Mesothelial cell of epicardium (in vitro differentiated cells): ENCODE data around the gene DENND6B. TPM values are rescaled to one million over a fixed set of nuclear protein-coding genes. Genes with fewer than 3 reads are reported as not detected.

ENCODE experiments used
- DNase-seq, 2 experiments: peaks; one replicate each; pipeline ENCODE4 v3.0.0; 2021; ENCODE audit warnings: low spot score in 2 of 2; ENCODE audit not compliant: unreplicated experiment in 2 of 2
- H3K27ac Mint-ChIP-seq: 2 replicates; pipeline ENCODE4 v1.8.0; 2021; ENCODE audit warnings: mixed read lengths
- H3K27me3 Mint-ChIP-seq: 2 replicates; pipeline ENCODE4 v1.8.0; 2021; ENCODE audit warnings: low read depth, mixed read lengths
- H3K36me3 Mint-ChIP-seq: 2 replicates; pipeline ENCODE4 v1.8.0; 2021; ENCODE audit warnings: mixed read lengths
- H3K4me1 Mint-ChIP-seq: 2 replicates; pipeline ENCODE4 v1.8.0; 2021; ENCODE audit warnings: mixed read lengths
- H3K4me3 Mint-ChIP-seq: 2 replicates; pipeline ENCODE4 v1.8.0; 2021; ENCODE audit warnings: mild to moderate bottlenecking, moderate library complexity, mixed read lengths
- H3K9me3 Mint-ChIP-seq: 2 replicates; pipeline ENCODE4 v1.8.0; 2021; ENCODE audit warnings: mixed read lengths
- CTCF ChIP-seq: fragments of 200-600 bp; sonication (generic); IDR thresholded peaks from one replicate; pipeline ENCODE4 v1.5.0; 2021; ENCODE audit warnings: antibody characterized with exemption; ENCODE audit not compliant: unreplicated experiment
- total RNA-seq: library from RNA; stranded (reverse); gene quantifications from 3 replicates; pipeline ENCODE4 v1.2.1, GENCODE V29; 2021

DENND6B gene
- total RNA-seq, 1 donor from 2014 or later, result 19.2 TPM

- peak overlapping the region; percentile 53 for H3K27ac Mint-ChIP-seq
- H3K9me3 Mint-ChIP-seq, result no peaks in the 10 kb centered on the region
- H3K36me3 Mint-ChIP-seq, result peaks cover 9% of the 10 kb centered on the region
- H3K27me3 Mint-ChIP-seq, result no peaks in the 10 kb centered on the region
- peaks cover 10% of the 10 kb centered on the region for H3K4me1 Mint-ChIP-seq
- no peak for DNase-seq
- H3K4me3 Mint-ChIP-seq, result no peak overlapping the region
- no peak for TF ChIP-seq CTCF
Observed at GRCh38 chr22:50286275-50286674, 40.5 kb downstream of the DENND6B start.

GRCh38 chr22:50285568-50286229, 41.1 kb downstream of the DENND6B start:
- no peak for DNase-seq
- no peak for TF ChIP-seq CTCF
- Mint-ChIP-seq H3K4me1 (peaks cover 8% of the 10 kb centered on the region), H3K9me3 (no peaks in the 10 kb centered on the region), H3K4me3 (no peak overlapping the region), H3K27ac (peak overlapping the region; percentile 53), H3K27me3 (no peaks in the 10 kb centered on the region), H3K36me3 (peaks cover 12% of the 10 kb centered on the region)

- no peak for DNase-seq
- Mint-ChIP-seq H3K27ac (peak overlapping the region; percentile 70), H3K4me3 (peak overlapping the region; percentile 16), H3K27me3 (no peaks in the 10 kb centered on the region), H3K4me1 (peaks cover 8% of the 10 kb centered on the region), H3K36me3 (peaks cover 13% of the 10 kb centered on the region), H3K9me3 (no peaks in the 10 kb centered on the region)
- no peak for TF ChIP-seq CTCF
Observed at GRCh38 chr22:50284479-50284878, 42.3 kb downstream of the DENND6B start.

GRCh38 chr22:50283821-50284220, 43.0 kb downstream of the DENND6B start:
- H3K9me3 Mint-ChIP-seq, result no peaks in the 10 kb centered on the region
- peaks cover 13% of the 10 kb centered on the region for H3K36me3 Mint-ChIP-seq
- H3K4me3 Mint-ChIP-seq, result no peak overlapping the region
- no peak for TF ChIP-seq CTCF
- H3K27ac Mint-ChIP-seq, result no peak overlapping the region
- no peak for DNase-seq
- peaks cover 8% of the 10 kb centered on the region for H3K4me1 Mint-ChIP-seq
- no peaks in the 10 kb centered on the region for H3K27me3 Mint-ChIP-seq

- TF ChIP-seq CTCF, result no peak
- peak; percentile 65 to 79 for DNase-seq
- Mint-ChIP-seq H3K4me3 (no peak overlapping the region), H3K27me3 (no peaks in the 10 kb centered on the region), H3K4me1 (peaks cover 8% of the 10 kb centered on the region), H3K27ac (peak overlapping the region; percentile 96), H3K36me3 (peaks cover 12% of the 10 kb centered on the region), H3K9me3 (no peaks in the 10 kb centered on the region)
Observed at GRCh38 chr22:50282361-50283155, 44.3 kb downstream of the DENND6B start.
